Nephron progenitor cell (in vitro differentiated cells): ENCODE results near the gene CLTC.

ENCODE experiments used
- DNase-seq: peaks from one replicate; pipeline ENCODE4 v3.0.0; 2021
- H3K27ac Mint-ChIP-seq: 2 replicates; pipeline ENCODE4 v1.8.0; 2021; ENCODE audit warnings: mild to moderate bottlenecking, moderate library complexity, mixed read lengths
- H3K27me3 Mint-ChIP-seq: 2 replicates; pipeline ENCODE4 v1.8.0; 2021; ENCODE audit warnings: mild to moderate bottlenecking, low read depth, mixed read lengths; ENCODE audit not compliant: poor library complexity
- H3K36me3 Mint-ChIP-seq: 2 replicates; pipeline ENCODE4 v1.8.0; 2021; ENCODE audit warnings: low read depth, mixed read lengths
- H3K4me1 Mint-ChIP-seq: 2 replicates; pipeline ENCODE4 v1.8.0; 2021; ENCODE audit warnings: mixed read lengths
- H3K4me3 Mint-ChIP-seq: 2 replicates; pipeline ENCODE4 v1.8.0; 2021; ENCODE audit warnings: mild to moderate bottlenecking, moderate library complexity, mixed read lengths
- H3K9me3 Mint-ChIP-seq: 2 replicates; pipeline ENCODE4 v1.8.0; 2021; ENCODE audit warnings: mild to moderate bottlenecking, moderate library complexity, mixed read lengths
- TF ChIP-seq, protein P1 (sequence below): fragments of 200-600 bp; sonication (generic); IDR thresholded peaks from 2 replicates; pipeline ENCODE4 v1.5.0; 2021; ENCODE audit warnings: antibody characterized with exemption

CLTC gene

DNA sequence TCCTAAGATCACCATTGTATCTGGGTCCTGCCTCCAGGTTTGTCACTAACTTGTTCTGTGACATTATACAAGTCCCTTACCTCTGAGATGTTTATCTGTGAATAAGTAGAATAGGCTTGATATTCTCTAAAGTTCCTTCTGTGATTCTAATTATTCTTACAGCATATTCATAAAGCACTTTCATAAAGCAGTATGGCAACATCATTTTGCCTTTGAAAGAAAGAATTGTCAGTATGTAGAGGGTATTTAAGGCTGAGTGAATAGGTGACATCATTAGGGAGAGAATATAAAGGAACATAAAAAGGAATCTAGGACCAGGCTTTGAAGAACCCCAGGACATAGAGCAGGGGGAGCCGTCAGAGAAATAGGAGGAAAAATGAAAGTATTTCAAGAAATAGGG is 103.3 kb downstream of the CLTC start:
- TF ChIP-seq, protein P1, sequence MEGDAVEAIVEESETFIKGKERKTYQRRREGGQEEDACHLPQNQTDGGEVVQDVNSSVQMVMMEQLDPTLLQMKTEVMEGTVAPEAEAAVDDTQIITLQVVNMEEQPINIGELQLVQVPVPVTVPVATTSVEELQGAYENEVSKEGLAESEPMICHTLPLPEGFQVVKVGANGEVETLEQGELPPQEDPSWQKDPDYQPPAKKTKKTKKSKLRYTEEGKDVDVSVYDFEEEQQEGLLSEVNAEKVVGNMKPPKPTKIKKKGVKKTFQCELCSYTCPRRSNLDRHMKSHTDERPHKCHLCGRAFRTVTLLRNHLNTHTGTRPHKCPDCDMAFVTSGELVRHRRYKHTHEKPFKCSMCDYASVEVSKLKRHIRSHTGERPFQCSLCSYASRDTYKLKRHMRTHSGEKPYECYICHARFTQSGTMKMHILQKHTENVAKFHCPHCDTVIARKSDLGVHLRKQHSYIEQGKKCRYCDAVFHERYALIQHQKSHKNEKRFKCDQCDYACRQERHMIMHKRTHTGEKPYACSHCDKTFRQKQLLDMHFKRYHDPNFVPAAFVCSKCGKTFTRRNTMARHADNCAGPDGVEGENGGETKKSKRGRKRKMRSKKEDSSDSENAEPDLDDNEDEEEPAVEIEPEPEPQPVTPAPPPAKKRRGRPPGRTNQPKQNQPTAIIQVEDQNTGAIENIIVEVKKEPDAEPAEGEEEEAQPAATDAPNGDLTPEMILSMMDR = no peak
- H3K9me3 Mint-ChIP-seq = no peaks in the 10 kb centered on the region
- no peak for DNase-seq
- no peak overlapping the region for H3K4me3 Mint-ChIP-seq
- H3K27ac Mint-ChIP-seq = peak overlapping the region; percentile 18
- peaks cover 6% of the 10 kb centered on the region for H3K36me3 Mint-ChIP-seq
- peaks cover 5% of the 10 kb centered on the region for H3K4me1 Mint-ChIP-seq
- peaks cover 2% of the 10 kb centered on the region for H3K27me3 Mint-ChIP-seq

DNA sequence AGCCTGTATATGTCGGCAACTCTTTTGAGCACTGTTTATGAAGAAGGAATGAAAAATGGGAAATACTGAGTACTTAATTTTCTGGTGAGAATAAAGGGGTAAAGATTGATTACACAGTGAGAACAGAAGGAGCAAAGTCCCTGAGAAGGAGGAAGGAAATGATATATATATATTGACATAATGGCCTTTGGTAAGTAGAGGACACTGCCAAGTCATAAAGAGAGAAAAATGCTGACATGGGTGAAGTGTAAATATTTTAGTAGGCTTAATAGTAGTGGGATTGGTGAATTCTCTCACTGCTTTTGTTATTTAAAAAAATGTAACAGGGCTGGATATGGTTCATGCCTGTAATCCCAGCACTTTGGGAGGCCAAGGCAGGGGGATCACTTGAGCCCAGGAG is 103.9 kb downstream of the CLTC start:
- TF ChIP-seq, protein P1 = no peak
- H3K4me3 Mint-ChIP-seq = no peak overlapping the region
- no peak for DNase-seq
- H3K27ac Mint-ChIP-seq = no peak overlapping the region
- no peaks in the 10 kb centered on the region for H3K9me3 Mint-ChIP-seq
- H3K4me1 Mint-ChIP-seq = peaks cover 2% of the 10 kb centered on the region
- peaks cover 2% of the 10 kb centered on the region for H3K27me3 Mint-ChIP-seq
- peaks cover 3% of the 10 kb centered on the region for H3K36me3 Mint-ChIP-seq

DNA sequence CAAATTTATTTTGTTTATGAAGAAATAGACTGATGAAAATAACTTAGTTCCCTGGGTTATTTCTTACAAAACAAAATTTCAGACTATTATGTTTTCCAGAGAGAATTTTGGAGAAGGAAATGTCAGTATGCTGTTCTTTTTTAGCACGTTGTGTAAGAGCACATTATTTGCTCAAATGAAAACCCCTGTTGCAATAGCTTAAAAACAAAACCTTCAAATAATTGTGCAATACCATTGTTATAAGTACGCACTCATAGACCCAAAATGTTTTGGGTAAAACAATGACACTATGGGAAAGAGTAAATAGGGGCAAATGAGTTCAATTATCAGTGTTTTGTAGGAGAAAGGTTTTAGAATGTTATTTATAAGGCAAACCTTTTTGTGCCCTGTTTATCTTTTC is 106.0 kb downstream of the CLTC start:
- Mint-ChIP-seq H3K27ac (no peak overlapping the region), H3K27me3 (peaks cover 2% of the 10 kb centered on the region)
- DNase-seq = no peak

DNA sequence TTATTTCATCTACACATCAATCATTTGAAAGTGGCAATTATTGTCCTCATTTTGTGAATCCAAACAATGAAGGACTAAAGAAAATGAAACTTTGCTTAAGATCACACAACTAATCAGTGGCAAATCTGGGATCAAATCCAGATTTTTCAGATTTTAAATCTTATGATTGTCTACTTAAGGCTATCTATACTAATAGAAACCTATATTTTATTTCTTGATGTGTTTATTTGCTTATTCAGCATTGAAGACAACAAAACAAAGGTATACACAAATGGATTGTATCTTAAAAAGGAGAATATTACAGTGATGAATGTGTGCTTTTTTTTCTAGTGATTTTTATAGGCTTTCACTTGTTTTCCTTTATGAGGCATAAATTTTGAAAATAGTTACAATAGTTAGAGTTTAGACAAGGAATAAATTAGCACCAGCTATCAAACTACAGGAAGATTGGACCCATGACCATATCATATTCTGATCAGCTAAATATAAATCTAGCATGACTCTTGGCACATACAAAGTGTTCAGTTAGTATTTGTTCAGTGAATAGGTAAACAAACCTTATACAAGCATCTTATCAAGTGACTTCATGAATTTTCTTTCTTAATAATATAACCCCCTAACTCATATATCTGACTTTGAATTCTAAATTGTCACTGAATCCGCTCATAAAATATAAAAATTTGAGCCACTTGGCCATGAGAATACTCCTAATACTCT is 108.3 kb downstream of the CLTC start:
- TF ChIP-seq, protein P1 = no peak
- no peaks in the 10 kb centered on the region for H3K9me3 Mint-ChIP-seq
- H3K36me3 Mint-ChIP-seq = no peaks in the 10 kb centered on the region
- no peak for DNase-seq
- H3K4me3 Mint-ChIP-seq = no peak overlapping the region
- H3K27me3 Mint-ChIP-seq = peaks cover 2% of the 10 kb centered on the region
- H3K4me1 Mint-ChIP-seq = no peaks in the 10 kb centered on the region
- H3K27ac Mint-ChIP-seq = no peak overlapping the region

More for the DNA sequence above, 106.0 kb downstream of the CLTC start:
- TF ChIP-seq, protein P1 = no peak
- Mint-ChIP-seq H3K36me3 (no peaks in the 10 kb centered on the region), H3K4me1 (no peaks in the 10 kb centered on the region), H3K4me3 (no peak overlapping the region), H3K9me3 (no peaks in the 10 kb centered on the region)

DNA sequence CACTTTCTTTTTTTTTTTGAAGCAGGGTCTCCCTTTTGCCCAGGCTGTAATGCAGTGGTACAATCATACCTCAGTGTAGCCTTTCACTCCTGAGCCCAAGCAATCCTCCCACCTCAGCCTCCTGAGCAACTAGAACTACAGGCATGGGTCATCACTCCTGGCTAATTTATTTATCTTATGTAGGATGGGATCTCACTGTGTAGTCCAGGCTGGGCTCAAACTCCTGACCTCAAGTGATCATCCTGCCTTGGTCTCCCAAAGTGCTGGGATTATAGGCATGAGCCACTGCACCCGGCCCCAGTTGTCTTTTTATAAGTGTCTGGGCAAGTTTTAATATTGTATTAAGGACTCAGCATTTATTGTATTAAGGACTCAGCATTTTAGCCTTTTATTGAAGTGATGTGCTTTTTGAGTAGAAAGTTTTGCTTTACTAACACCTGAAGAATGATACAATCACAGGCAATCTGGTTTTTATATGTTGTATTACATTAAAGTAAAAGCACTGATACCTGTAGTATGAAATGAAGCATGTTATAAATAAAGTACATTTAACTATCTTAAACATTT is 110.7 kb downstream of the CLTC start:
- H3K36me3 Mint-ChIP-seq = peaks cover 5% of the 10 kb centered on the region
- H3K4me3 Mint-ChIP-seq = no peak overlapping the region
- H3K27me3 Mint-ChIP-seq = peaks cover 2% of the 10 kb centered on the region
- no peaks in the 10 kb centered on the region for H3K9me3 Mint-ChIP-seq
- TF ChIP-seq, protein P1 = no peak
- no peak overlapping the region for H3K27ac Mint-ChIP-seq
- DNase-seq = no peak
- H3K4me1 Mint-ChIP-seq = no peaks in the 10 kb centered on the region

DNA sequence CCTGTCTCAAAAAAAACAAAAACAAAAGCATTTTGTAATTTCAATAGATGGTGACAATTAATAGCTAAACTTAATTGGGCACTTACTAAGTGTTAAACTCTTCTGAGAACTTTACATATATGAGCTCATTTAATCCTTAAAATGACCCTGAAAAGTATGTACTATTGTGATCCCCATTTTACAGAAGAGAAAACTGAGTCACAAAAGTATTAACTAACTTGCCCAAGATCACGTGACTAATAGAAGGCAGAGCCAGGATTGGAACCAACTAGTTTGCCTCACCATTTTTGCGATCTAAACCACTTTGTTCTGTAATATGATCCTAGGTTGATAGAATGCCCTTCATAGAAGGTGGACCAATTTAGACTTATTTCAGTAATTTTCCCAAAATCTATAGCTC is 114.0 kb downstream of the CLTC start:
- peaks cover 11% of the 10 kb centered on the region for H3K36me3 Mint-ChIP-seq

More for the DNA sequence above, 114.0 kb downstream of the CLTC start:
- H3K4me3 Mint-ChIP-seq = no peak overlapping the region
- no peak overlapping the region for H3K27ac Mint-ChIP-seq
- no peaks in the 10 kb centered on the region for H3K4me1 Mint-ChIP-seq
- H3K9me3 Mint-ChIP-seq = no peaks in the 10 kb centered on the region
- no peaks in the 10 kb centered on the region for H3K27me3 Mint-ChIP-seq
- TF ChIP-seq, protein P1 = no peak
- no peak for DNase-seq
